HEK293T (cell line): ENCODE results near the gene MARVELD1.

Source experiments
- ELF4 ChIP-seq: fragments of 450-650 bp; IDR thresholded peaks from 2 replicates; pipeline ENCODE4 v1.6.1; 2017; ENCODE audit warnings: antibody characterized with exemption
- FOXK2 ChIP-seq: fragments of 450-650 bp; IDR thresholded peaks from 2 replicates; pipeline ENCODE4 v1.6.1; 2016; ENCODE audit warnings: mild to moderate bottlenecking
- NFRKB ChIP-seq: fragments of 450-650 bp; IDR thresholded peaks from 2 replicates; pipeline ENCODE4 v1.6.1; 2016; ENCODE audit warnings: mild to moderate bottlenecking, moderate library complexity
- SP1 ChIP-seq: fragments of 450-650 bp; IDR thresholded peaks from 2 replicates; pipeline ENCODE4 v1.6.1; 2017
- TARDBP ChIP-seq: fragments of 450-650 bp; IDR thresholded peaks from 2 replicates; pipeline ENCODE4 v1.6.1; 2016

GRCh38 chr10:97666992-97667391 is 46.5 kb upstream of the MARVELD1 start:
- TF ChIP-seq FOXK2 (no peak), TARDBP (no peak), SP1 (no peak), ELF4 (no peak), NFRKB (no peak)
